GM10266 (cell line): ENCODE measurements around the gene RNASET2.

Experiments used
- DNase-seq: peaks from one replicate; pipeline ENCODE4 v3.0.0; 2012; ENCODE audit errors: extremely low spot score
- CTCF ChIP-seq: IDR thresholded peaks from 2 replicates; pipeline ENCODE4 v1.5.1; 2012; ENCODE audit warnings: mild to moderate bottlenecking, low read depth; ENCODE audit not compliant: control insufficient read depth, insufficient read depth; ENCODE audit errors: missing control alignments

RNASET2 gene

GRCh38 chr6:166910601-166911000, 45.7 kb downstream of the RNASET2 start:
- TF ChIP-seq CTCF: no peak
- DNase-seq: no peak

DNA sequence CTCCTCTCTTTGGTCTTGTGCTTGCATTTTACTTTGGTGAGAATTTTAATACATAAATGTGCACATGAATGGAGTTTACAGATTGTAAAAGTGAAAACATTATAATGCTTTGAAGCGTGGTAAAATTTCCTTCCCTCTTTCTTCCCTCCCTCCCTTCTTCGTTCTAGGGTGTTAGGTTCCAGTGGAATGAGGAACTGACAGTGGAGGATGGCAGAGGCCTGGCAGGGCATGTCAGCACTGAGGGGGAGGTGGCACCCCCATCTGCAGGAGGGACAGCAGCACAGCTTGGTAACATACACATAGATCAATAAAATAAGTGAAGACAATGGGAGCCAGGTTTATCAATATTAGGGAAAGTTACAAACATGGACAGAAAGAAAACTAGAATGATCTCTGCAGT, 47.5 kb downstream of the RNASET2 start:
- no peak for TF ChIP-seq CTCF
- no peak for DNase-seq

- DNase-seq: no peak
- no peak for TF ChIP-seq CTCF
Measured at GRCh38 chr6:166907871-166908806, 48.2 kb downstream of the RNASET2 start.

DNA sequence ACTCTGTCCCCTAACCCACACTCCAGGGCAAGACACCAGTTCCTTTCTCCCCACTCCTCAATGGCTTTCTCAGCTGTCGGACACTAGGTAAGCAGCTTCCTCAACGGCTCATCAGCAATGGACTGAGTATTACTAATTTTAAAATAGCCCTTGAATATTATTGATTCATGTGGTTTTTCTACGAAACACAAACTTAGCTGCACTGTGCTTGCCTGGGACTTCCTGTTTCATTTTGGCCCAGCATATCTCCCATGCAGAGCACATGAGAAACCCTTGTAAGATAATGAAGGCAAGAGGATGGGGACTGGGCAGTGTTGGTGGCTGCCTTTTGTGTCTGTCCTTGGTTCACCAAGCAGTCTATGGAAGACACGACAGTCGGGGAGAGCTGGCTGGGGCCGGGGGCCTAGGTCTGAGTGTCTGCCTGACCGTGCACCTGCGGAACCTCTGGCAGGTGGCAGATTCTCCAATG, 48.9 kb downstream of the RNASET2 start:
- peak; percentile 68 for DNase-seq
- no peak for TF ChIP-seq CTCF

- no peak for DNase-seq
- TF ChIP-seq CTCF: no peak
Measured at GRCh38 chr6:166906376-166907044, 49.8 kb downstream of the RNASET2 start.

DNA sequence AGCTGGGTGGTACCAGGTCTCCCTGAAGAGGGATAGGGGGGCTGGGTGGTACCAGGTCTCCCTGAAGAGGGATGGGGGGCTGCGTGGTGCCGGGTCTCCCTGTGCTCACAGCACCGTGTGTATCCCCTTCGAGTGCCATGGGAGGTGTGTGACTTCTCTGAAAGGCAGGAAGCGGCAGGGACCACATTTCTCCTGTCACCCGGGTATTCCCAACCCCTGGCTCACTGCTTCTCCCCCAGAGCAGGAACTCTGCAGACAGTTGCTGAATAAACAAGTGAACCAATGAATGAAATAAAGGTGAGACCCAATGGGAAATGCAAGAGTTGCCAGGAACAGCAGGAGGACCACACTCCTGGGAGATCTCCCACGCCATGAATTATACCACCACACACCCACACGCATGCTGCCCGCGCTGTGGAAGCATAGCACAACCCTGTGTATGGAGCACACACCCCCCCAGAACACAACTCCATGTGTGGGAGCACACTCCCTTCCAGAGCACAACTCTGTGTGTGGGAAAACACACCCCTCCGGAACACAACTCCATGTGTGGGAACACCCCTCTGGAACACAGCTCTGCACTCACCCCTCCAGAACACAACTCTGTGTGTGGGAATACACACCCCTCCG, 50.7 kb downstream of the RNASET2 start:
- no peak for TF ChIP-seq CTCF
- no peak for DNase-seq
